Glomerular endothelial cell (primary cell): ENCODE results near the gene MTIF2. TPM values are rescaled to one million over a fixed set of nuclear protein-coding genes. Genes with fewer than 3 reads are reported as not detected.
"Not testable (repeated sequence)": the region's sequence is repeated elsewhere in the genome, so short reads cannot be mapped to it uniquely, and the experiment has no call there.

ENCODE experiments used
- DNase-seq: peaks from one replicate; pipeline ENCODE4 v3.0.0-alpha.2; 2011; ENCODE audit warnings: low read depth, low spot score; ENCODE audit errors: extremely low read depth
- total RNA-seq: library from RNA; depleted of rRNA; stranded (reverse); fragments of >200 nt; gene quantifications from 2 replicates; pipeline ENCODE4 v1.2.3, GENCODE V29; 2015

The MTIF2 gene
- total RNA-seq, 1 donor from 2014 or later = 16.1 TPM

DNA sequence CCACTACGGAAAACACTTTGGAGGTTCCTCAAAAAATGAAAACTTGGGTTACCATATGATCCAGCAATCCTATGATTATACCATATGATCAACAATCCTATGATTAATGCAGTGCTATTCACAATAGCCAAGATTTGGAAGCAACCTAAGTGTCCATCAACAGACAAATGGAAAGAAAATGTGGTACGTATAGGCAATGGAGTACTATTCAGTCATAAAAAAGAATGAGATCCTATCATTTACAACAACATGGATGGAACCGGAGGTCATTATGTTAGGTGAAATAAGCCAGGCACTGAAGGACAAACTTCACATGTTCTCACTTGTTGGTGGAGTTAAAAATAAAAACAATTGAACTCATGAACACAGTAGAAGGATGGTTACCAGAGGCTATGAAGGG is 64.5 kb downstream of the MTIF2 start:
- DNase-seq = no peak

DNA sequence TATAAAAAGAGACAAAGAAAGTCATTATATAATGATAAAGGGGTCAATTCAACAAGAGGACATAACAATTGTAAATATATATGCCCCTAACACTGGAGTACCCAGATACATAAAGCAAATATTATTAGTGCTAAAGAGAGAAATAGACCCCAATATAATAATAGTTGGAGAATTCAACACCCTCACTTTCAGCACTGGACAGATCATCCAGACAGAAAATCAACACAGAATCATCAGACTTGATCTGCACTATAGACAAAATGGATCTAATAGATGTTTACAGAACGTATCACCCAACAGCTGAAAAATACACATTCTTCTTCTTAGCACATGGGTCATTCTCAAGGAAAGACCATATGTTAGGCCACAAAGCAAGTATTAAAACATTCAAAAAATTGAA is 68.6 kb downstream of the MTIF2 start:
- DNase-seq = no peak

DNA sequence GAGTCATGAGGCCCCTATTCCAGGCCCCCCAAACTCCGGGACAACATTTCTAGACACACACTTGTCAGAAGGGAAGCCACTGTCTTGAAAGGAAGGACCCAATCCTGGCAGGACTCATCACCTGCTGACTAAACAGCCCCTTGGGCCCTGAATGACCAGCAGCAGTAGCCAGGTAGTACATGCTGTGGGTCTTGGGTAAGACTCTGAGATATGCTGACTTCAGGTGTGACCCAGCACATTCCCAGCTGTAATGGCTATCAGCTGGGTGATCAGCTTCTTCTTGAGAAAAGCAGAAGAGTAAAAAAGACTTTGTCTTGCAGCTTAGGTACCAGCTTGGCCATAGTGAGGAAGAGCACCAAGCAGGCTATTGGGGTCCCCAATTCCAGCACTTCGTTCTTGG is 72.5 kb downstream of the MTIF2 start:
- no peak for DNase-seq

DNA sequence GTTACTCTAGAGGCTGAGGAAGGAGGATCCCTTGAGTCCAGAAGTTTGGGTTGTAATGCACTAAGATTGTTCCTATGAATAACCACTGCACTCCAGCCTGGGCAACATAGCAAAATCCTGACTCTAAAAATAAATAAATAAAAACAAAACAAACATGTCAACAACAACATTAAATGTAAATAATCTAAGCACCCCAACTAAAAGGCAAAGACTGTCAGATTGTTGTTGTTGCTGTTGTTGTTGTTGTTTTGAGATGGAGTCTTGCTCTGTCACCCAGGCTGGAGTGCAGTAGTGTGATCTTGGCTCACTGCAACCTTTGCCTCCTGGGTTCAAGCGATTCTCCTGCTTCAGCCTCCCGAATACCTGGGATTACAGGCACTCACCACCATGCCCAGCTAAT is 77.1 kb downstream of the MTIF2 start:
- not testable (repeated sequence) for DNase-seq

DNA sequence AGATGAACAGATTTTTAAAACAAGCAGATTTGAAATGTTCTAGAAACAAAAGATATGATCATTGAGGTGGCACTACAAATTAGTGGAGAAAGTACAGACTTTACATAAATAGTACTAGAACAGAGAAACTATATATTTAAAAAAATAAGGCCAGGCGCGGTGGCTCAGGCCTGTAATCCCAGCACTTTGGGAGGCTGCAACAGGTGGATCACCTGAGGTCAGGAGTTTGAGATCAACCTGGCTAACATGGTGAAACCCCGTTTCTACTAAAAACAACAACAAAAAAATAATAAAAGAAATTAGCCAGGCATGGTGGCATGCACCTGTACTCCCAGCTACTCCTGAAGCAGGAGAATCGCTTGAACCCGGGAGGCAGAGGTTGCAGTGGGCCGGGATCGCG is 82.2 kb downstream of the MTIF2 start:
- DNase-seq = not testable (repeated sequence)

Other genes starting within 250 kb of the MTIF2 start
- gene RTN4, start 218.8 kb downstream of the MTIF2 start, total RNA-seq = 696 and 759 TPM in 2 replicates
- 2.8 and 4.8 TPM in 2 replicates for gene CLHC1, start 36.9 kb downstream of the MTIF2 start, total RNA-seq
- gene RPS27A, start 36.5 kb downstream of the MTIF2 start, total RNA-seq = 926 and 1,983 TPM in 2 replicates
- gene CCDC88A, start 150.6 kb upstream of the MTIF2 start, total RNA-seq = 40.0 and 45.7 TPM in 2 replicates